Transverse colon (tissue), 4 donors: ENCODE data around the gene HEG1.

ENCODE experiments used
- CTCF ChIP-seq, 5 experiments: fragments of 200-600 bp in 3 of 5; fragments of 450-650 bp in 2 of 5; sonication (generic) in 3 of 5; IDR thresholded peaks; 1 replicate in 2 of 5; 2 replicates in 3 of 5; pipeline ENCODE4 v1.5.1; 2016 to 2017; ENCODE audit warnings: antibody characterized with exemption in 5 of 5, inconsistent platforms in 3 of 5, mild to moderate bottlenecking in 2 of 5, moderate library complexity in 1 of 5
- POLR2A ChIP-seq: fragments of 450-650 bp; IDR thresholded peaks from one replicate; pipeline ENCODE4 v1.6.1; 2016; ENCODE audit warnings: antibody characterized with exemption, mild to moderate bottlenecking, moderate library complexity
- POLR2AphosphoS5 ChIP-seq, 3 donors: sonication (generic); formaldehyde crosslinking; IDR thresholded peaks; one replicate each; pipeline ENCODE4 v1.6.1; 2016; ENCODE audit warnings: antibody characterized with exemption in 3 of 3

- TF ChIP-seq CTCF (IDR thresholded peaks at IDR 0.05) (no peak), POLR2AphosphoS5 (IDR thresholded peaks at IDR 0.05) (no peak), POLR2A (no peak)
Observed at GRCh38 chr3:125061646-125062045, 5.8 kb upstream of the HEG1 start.
